Activated naive CD8-positive, alpha-beta T cell treated with anti-CD3 and anti-CD28 coated beads, Interleukin-2, amount 50 U/mL, for 24 hours (primary cell): ENCODE measurements around the gene DHX30.

Experiments
- ATAC-seq: fragments of 150-1000 bp; cut with Tn5 transposase; one replicate; pipeline ENCODE4 v1.10.0; 2021
- DNase-seq: peaks from one replicate; pipeline ENCODE4 v3.0.0; 2021
- H3K27ac Mint-ChIP-seq: one replicate; pipeline ENCODE4 v1.8.0; 2021; ENCODE audit warnings: mild to moderate bottlenecking, mixed read lengths
- H3K27me3 Mint-ChIP-seq: one replicate; pipeline ENCODE4 v1.8.0; 2021; ENCODE audit warnings: mixed read lengths
- H3K36me3 Mint-ChIP-seq: one replicate; pipeline ENCODE4 v1.8.0; 2021; ENCODE audit warnings: low read depth, mixed read lengths
- H3K4me1 Mint-ChIP-seq: one replicate; pipeline ENCODE4 v1.8.0; 2021; ENCODE audit warnings: mixed read lengths
- H3K4me3 Mint-ChIP-seq: one replicate; pipeline ENCODE4 v1.8.0; 2021; ENCODE audit warnings: mild to moderate bottlenecking, moderate library complexity, mixed read lengths
- H3K9me3 Mint-ChIP-seq: one replicate; pipeline ENCODE4 v1.8.0; 2021; ENCODE audit warnings: mixed read lengths

Gene DHX30

DNA sequence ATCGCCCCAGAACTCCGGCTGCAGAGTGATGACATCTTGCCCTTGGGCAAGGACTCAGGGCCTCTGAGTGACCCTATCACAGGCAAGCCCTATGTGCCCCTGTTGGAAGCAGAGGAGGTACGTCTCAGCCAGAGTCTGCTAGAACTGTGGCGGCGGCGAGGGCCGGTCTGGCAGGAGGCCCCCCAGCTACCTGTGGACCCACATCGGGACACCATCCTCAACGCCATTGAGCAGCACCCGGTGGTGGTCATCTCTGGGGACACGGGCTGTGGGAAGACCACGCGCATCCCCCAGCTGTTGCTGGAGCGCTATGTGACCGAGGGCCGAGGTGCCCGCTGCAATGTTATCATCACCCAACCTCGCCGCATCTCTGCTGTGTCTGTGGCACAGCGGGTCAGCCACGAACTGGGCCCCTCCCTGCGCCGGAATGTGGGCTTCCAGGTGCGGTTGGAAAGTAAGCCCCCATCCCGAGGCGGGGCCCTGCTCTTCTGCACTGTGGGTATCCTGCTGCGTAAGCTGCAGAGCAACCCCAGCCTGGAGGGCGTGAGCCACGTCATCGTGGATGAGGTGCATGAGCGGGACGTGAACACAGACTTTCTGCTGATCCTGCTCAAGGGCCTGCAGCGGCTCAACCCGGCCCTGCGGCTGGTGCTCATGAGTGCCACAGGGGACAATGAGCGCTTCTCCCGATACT, 43.4 kb downstream of the DHX30 start:
- ATAC-seq = no peak
- no peak overlapping the region for H3K4me3 Mint-ChIP-seq
- H3K27me3 Mint-ChIP-seq = no peaks in the 10 kb centered on the region
- H3K9me3 Mint-ChIP-seq = no peaks in the 10 kb centered on the region
- H3K27ac Mint-ChIP-seq = no peak overlapping the region
- H3K4me1 Mint-ChIP-seq = no peaks in the 10 kb centered on the region
- H3K36me3 Mint-ChIP-seq = peaks cover 43% of the 10 kb centered on the region
- DNase-seq = no peak

DNA sequence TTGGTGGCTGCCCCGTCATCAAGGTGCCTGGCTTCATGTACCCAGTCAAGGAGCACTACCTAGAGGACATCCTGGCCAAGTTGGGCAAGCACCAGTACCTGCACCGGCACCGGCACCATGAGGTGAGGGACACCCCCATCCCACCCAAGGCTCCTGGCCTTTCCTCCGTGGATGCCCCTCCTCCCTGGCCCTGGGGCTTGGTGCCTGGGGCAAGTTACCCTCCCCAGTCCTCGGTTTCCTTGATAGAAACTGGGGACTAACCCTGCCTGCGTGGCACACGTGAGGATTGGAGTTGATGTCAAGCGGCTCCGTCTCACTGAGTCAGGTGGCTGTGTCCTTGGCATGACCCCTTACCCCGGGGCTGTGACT, 43.9 kb downstream of the DHX30 start:
- Mint-ChIP-seq H3K9me3 (no peaks in the 10 kb centered on the region), H3K4me1 (no peaks in the 10 kb centered on the region), H3K4me3 (no peak overlapping the region), H3K36me3 (peaks cover 38% of the 10 kb centered on the region), H3K27ac (no peak overlapping the region), H3K27me3 (no peaks in the 10 kb centered on the region)
- ATAC-seq (no peak), DNase-seq (no peak)

DNA sequence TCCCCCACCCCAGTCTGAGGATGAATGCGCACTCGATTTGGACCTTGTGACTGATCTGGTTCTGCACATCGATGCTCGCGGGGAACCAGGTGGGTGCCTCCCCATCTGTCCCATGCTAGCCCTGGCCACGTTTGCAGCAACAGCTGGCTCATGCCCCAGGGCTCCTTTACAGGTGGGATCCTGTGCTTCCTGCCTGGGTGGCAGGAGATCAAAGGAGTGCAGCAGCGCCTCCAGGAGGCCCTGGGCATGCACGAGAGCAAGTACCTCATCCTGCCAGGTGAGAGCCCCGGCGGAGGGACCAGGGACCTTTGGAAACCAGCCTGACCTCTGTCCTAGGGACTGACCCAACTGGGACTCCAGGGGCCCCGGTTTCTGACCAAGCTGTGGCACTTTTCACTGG, 44.3 kb downstream of the DHX30 start:
- Mint-ChIP-seq H3K27ac (no peak overlapping the region), H3K27me3 (no peaks in the 10 kb centered on the region), H3K36me3 (peaks cover 36% of the 10 kb centered on the region), H3K9me3 (no peaks in the 10 kb centered on the region), H3K4me1 (no peaks in the 10 kb centered on the region), H3K4me3 (no peak overlapping the region)
- DNase-seq = no peak
- ATAC-seq = no peak

DNA sequence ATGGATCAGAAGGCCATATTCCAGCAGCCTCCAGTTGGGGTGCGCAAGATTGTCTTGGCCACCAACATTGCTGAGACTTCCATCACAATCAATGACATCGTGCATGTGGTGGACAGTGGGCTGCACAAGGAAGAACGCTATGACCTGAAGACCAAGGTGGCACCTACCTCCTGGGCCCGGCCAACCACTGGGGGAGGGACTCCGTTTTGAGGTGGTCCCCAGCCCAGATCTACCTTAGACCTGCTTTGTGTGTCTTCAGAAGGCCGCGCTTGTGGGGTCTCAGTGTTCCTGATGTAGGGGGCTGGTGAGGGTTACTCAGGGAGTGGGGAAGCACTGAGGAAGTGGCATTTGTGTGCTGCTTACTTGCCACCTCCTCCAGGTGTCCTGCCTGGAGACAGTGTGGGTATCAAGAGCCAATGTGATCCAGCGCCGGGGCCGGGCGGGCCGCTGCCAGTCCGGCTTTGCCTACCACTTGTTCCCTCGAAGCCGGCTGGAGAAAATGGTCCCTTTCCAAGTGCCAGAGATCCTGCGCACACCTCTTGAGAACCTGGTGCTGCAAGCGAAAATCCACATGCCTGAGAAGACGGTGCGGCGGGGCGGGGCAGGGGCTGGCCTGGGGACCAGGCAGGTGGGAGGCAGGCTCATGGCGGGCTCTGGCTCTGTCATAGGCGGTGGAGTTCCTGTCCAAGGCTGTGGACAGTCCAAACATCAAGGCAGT, 45.0 kb downstream of the DHX30 start:
- no peak overlapping the region for H3K4me3 Mint-ChIP-seq

DNA sequence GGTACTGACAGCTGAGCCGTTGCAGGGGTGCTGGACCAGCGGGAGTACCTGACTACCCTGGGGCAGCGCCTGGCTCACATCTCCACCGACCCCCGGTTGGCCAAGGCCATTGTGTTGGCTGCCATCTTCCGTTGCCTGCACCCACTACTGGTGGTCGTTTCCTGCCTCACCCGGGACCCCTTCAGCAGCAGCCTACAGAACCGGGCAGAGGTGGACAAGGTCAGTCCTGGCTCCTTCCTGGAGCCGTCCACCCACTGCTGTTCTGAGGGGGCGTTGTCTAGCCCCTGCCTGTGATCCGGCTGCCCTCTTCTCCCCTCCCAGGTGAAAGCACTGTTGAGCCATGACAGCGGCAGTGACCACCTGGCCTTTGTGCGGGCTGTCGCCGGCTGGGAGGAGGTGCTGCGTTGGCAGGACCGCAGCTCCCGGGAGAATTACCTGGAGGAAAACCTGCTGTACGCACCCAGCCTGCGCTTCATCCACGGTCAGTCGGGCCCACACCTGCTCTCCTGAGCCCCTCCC, 45.7 kb downstream of the DHX30 start:
- H3K9me3 Mint-ChIP-seq = no peaks in the 10 kb centered on the region

More for the DNA sequence above, 45.0 kb downstream of the DHX30 start:
- Mint-ChIP-seq H3K36me3 (peaks cover 34% of the 10 kb centered on the region), H3K27me3 (no peaks in the 10 kb centered on the region), H3K9me3 (no peaks in the 10 kb centered on the region), H3K4me1 (no peaks in the 10 kb centered on the region), H3K27ac (no peak overlapping the region)
- DNase-seq (no peak), ATAC-seq (no peak)

DNA sequence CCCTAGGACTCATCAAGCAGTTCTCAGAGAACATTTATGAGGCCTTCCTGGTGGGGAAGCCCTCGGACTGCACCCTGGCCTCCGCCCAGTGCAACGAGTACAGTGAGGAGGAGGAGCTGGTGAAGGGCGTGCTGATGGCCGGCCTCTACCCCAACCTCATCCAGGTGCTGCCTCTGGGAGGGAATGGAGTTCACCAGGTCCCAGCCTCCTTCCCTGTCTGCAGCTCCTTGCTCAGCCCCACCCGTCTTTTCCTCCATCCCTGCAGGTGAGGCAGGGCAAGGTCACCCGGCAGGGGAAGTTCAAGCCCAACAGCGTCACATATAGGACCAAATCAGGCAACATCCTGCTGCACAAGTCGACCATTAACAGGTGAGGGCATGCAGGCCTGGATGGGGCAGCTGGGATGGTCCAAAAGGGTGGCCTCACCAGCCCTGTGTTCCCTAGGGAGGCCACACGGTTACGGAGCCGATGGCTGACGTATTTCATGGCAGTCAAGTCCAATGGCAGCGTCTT, 46.3 kb downstream of the DHX30 start:
- H3K27me3 Mint-ChIP-seq = no peaks in the 10 kb centered on the region
- H3K4me3 Mint-ChIP-seq = no peak overlapping the region
- ATAC-seq = no peak
- H3K4me1 Mint-ChIP-seq = no peaks in the 10 kb centered on the region
- no peak for DNase-seq
- H3K27ac Mint-ChIP-seq = no peak overlapping the region
- H3K9me3 Mint-ChIP-seq = no peaks in the 10 kb centered on the region
- peaks cover 26% of the 10 kb centered on the region for H3K36me3 Mint-ChIP-seq

More for the DNA sequence above, 45.7 kb downstream of the DHX30 start:
- no peaks in the 10 kb centered on the region for H3K27me3 Mint-ChIP-seq
- no peak for DNase-seq
- H3K4me3 Mint-ChIP-seq = no peak overlapping the region
- H3K36me3 Mint-ChIP-seq = peaks cover 30% of the 10 kb centered on the region
- no peak overlapping the region for H3K27ac Mint-ChIP-seq
- no peak for ATAC-seq
- no peaks in the 10 kb centered on the region for H3K4me1 Mint-ChIP-seq

DNA sequence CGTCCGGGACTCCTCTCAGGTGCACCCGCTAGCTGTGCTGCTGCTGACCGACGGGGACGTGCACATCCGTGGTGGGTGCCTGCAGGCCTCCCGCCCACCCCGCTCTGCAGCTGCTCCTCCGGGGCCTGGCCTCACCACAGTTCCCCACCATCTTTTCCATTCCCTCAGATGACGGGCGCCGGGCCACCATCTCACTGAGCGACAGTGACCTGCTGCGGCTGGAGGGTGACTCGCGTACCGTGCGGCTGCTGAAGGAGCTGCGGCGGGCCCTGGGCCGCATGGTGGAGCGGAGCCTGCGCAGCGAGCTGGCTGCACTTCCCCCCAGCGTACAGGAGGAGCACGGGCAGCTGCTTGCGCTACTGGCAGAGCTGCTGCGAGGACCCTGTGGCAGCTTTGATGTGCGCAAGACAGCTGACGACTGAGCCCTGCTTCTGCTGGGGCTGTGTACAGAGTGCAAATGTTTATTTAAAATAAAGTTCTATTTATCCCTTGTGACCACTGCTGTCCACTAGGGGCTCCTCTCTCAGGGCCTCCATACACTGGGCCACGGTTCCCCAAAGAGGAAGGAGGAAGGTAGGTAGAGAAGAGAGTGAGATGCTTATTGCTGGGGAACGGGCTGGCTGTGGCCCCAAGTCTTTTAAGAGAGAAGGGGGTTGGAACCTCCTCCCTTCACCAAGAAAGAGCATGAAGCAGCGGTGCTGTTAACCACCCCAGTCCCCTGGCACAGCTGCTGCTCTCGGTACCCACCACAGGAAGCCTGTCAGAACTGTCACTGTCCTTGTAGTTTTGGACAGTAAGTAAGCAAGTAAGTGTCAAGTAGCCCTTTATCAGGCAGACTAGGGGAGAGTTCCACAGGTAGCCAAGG, 47.0 kb downstream of the DHX30 start:
- peak overlapping the region; percentile 31 for H3K27ac Mint-ChIP-seq
- H3K4me1 Mint-ChIP-seq = no peaks in the 10 kb centered on the region
- H3K36me3 Mint-ChIP-seq = peaks cover 22% of the 10 kb centered on the region
- ATAC-seq = no peak
- H3K4me3 Mint-ChIP-seq = no peak overlapping the region
- no peaks in the 10 kb centered on the region for H3K9me3 Mint-ChIP-seq
- H3K27me3 Mint-ChIP-seq = no peaks in the 10 kb centered on the region
- no peak for DNase-seq

DNA sequence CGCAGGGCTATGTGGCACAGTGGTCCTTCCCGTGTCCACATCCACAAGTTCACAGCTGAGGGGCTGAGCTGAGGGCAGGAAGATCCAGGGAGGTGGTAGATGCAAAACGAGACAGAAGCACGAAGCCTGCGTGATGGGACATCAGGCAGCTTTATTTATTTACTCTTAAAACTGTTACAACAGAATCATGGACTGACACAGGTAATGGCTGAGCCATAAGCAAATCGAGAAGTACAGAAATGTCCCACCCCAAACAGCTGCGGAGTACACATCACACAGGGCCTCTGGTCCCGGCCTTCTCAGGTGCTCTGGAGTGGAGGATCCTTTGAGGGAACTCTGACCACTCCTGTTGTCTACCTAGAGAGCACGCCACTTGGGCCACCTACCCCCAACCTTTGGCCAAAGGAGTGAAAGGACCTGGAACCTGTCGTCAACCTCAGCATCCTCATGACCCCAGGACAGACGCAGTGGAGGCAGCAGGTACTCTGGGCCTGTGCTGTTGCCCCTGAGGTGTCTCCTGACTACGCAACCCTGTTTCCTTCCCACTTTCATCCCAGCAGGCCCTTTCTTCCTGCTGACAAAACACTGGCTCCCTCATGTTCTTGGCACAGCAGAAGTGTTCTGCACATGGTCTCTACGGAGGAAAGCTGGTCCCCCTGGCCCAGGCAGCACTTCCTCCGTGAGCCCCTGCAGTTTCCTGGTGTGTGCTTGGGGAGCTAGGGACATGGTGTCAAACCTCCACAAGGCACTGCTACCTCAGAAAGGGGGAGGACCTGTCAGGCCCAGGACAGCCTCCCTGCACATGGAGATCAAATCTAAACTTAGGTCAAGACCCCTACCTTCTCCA, 47.8 kb downstream of the DHX30 start:
- Mint-ChIP-seq H3K36me3 (peaks cover 22% of the 10 kb centered on the region), H3K4me3 (no peak overlapping the region), H3K27me3 (no peaks in the 10 kb centered on the region), H3K9me3 (no peaks in the 10 kb centered on the region), H3K27ac (no peak overlapping the region), H3K4me1 (no peaks in the 10 kb centered on the region)
- ATAC-seq (no peak), DNase-seq (no peak)

DNA sequence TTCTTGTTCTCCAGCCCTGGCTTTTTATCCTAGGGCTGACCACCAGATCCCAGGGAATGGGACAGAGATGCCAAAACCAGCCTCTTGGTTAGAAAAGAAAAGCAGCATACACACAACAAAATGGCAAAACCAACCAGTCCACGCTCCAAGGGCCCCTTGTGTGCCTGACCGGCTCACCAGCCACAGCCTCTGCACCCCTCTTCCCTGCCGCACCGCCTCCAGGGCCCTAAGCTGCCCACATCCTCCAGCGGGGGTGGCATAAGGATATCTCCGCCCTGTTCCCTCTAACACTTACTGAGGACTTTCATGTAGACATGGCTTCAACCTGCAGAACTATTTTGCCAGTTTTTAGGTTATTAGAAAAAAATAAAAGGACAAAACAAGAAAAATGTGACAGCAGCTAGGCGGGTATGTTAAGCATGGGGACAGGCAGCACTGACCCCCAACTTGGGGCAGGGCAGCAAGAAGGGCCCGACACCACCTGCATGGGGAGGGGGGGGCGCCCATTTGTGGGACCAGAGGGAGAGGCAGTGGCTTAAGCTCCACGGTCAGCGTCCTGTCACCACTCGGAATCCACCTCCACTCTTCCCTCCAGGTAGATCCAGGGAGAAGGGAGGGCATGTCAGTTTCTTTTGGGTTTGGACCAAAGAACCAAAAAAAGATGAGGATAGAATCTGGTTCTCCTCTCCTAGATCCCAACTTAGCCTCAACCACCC, 49.1 kb downstream of the DHX30 start:
- DNase-seq (no peak), ATAC-seq (no peak)
- Mint-ChIP-seq H3K4me1 (no peaks in the 10 kb centered on the region), H3K36me3 (peaks cover 16% of the 10 kb centered on the region), H3K27me3 (no peaks in the 10 kb centered on the region), H3K4me3 (no peak overlapping the region), H3K9me3 (no peaks in the 10 kb centered on the region), H3K27ac (no peak overlapping the region)

DNA sequence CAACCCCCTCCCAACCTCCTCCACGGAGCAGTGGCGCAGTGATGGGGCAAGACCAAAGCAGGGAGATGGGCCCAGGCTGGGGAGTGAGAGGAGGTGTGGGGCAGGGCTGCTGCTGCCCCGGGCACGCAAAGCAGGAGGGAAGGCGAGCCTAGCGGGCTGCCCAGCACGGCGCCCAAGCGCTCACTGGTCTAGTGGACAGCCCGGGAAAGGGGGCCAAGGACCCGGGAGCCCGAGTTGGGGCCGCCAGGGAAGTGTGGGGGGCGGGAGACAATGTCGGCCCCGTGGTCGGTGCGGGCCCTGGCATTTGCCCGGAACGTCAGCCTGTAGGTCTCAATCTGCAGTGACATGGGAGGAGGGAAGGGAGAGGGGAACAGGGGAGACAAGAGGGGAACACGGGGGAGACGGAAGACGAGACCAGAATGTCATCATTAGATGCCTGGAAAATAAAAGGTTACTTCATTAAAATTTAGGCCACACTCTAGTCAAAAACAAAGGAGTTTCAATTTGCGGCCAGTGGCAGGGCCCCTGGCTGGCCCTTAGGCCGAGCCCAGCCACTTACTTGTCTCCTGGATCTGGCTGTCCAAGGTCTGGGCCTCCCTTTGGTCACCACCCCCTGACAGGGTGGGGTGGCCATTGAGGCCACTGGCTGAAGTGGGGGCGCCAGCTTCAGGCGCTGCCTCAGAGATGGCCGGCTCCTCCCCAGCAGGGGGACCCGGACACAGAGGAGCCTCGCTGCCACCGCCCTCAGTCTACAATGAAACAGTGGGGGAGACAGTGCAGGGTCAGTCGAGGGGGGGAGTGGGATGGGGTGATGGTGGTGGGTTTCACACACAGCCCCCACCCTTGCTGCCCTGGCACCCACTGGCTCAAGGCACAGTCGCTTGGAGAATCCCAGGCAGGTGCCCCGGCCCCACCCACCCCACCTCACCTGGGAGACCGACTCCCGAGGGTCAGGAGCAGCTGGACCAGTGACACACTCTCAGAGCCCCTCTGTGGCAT, 50.0 kb downstream of the DHX30 start:
- Mint-ChIP-seq H3K36me3 (peaks cover 16% of the 10 kb centered on the region), H3K4me1 (no peaks in the 10 kb centered on the region), H3K27me3 (no peaks in the 10 kb centered on the region), H3K27ac (no peak overlapping the region), H3K4me3 (no peak overlapping the region), H3K9me3 (no peaks in the 10 kb centered on the region)
- no peak for DNase-seq
- ATAC-seq = no peak

DNA sequence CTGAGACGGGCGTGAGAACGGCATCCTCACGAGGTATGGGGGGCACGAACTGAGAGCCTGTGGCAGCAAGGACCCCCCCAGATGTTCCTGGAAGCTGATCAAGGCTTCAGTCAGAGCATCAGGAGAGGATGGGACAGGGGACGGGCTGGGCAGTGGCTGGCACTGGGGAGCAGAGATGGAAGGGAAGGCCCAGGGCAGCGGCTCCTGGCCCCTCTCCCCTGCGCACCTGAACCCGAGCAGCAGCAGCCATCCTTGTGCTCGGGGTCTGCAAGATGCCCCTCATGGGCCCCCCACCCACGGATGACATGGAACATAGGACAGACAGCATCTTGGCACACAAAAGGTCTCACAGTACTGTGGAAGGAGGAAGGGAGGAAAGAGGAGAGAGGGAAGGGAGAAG, 51.3 kb downstream of the DHX30 start:
- no peak overlapping the region for H3K27ac Mint-ChIP-seq
- H3K4me3 Mint-ChIP-seq = no peak overlapping the region
- no peaks in the 10 kb centered on the region for H3K9me3 Mint-ChIP-seq
- DNase-seq (no peak), ATAC-seq (no peak)
- H3K27me3 Mint-ChIP-seq = no peaks in the 10 kb centered on the region
- H3K36me3 Mint-ChIP-seq = peaks cover 12% of the 10 kb centered on the region
- H3K4me1 Mint-ChIP-seq = no peaks in the 10 kb centered on the region

DNA sequence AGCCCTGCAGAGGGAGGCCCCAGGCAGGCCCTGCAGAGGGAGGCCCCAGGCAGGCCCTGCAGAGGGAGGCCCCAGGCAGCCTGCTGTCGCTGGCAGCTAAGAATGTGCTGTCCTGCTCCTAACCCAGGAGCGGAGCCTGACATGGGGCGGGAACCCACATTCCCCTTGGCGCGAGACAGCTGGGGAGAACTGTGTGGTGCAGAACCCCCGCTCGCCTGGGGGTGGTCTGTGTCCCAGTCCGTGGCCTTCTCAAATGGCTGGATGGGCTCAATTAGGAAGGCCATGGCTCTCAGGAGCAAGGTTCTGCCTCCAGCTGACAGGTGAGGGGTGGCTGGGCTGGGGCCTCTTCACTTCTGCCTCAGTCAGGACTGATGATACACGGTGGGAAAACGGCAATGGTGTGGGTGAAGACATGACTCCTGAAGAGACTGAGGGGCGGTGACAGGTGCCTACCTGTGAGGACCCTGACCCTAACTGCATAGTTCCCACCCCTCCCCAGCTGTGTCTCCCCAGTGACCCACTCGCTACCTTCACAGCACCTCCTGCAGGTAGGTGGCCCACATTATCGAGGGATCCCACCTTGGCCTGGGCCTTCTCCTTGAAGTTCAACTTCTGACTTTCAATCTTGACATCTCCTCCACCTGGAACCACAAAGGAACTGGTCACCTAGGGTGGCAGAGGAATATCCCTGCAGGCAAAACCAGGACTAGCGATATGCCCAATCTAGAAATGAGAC, 52.0 kb downstream of the DHX30 start:
- DNase-seq = no peak
- ATAC-seq = no peak
- Mint-ChIP-seq H3K4me1 (no peaks in the 10 kb centered on the region), H3K9me3 (no peaks in the 10 kb centered on the region), H3K36me3 (peaks cover 9% of the 10 kb centered on the region), H3K27ac (no peak overlapping the region), H3K4me3 (no peak overlapping the region), H3K27me3 (no peaks in the 10 kb centered on the region)
